ENCODE measurements around the gene ANKRD44. TPM values are rescaled to one million over a fixed set of nuclear protein-coding genes. Genes with fewer than 3 reads are reported as not detected.

ANKRD44 gene
- total RNA-seq, 1 donor from 2014 or later: 4.0 TPM

- peaks cover 6% of the 10 kb centered on the region for H3K9me3 Mint-ChIP-seq (ENCODE audit: low read depth)
- H3K27me3 Mint-ChIP-seq: no peaks in the 10 kb centered on the region
- no peak for TF ChIP-seq CTCF (IDR thresholded peaks at IDR 0.05; ENCODE audit: unreplicated experiment)
- DNase-seq (ENCODE audit: low spot score, unreplicated experiment): no peak
- H3K4me1 Mint-ChIP-seq (ENCODE audit: low read depth): peaks cover 5% of the 10 kb centered on the region
- H3K4me3 Mint-ChIP-seq (ENCODE audit: low read depth): no peak overlapping the region
- H3K27ac Mint-ChIP-seq: no peak overlapping the region
- no peaks in the 10 kb centered on the region for H3K36me3 Mint-ChIP-seq (ENCODE audit: insufficient read depth)
These were observed 152.6 kb downstream of the ANKRD44 start for GRCh38 chr2:197157879-197158537.

DNA sequence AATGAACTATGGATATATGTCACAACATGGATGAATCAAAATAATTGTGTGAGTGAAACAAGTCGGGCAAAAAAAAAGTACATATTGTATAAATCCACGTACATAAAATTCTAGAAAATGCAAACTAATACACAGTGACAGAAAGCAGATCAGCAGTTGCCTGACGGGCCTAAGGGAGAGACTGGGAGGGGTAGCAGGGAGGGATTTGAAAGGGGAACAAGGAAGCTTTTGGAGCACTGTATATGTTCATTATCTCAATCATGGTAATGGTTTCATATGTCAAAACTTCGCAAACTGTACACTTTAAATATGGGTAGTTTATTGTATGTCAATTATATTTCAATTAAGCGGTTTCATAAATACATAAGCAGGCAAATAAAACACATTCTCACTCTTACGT, 153.8 kb downstream of the ANKRD44 start:
- H3K9me3 Mint-ChIP-seq (ENCODE audit: low read depth): peaks cover 6% of the 10 kb centered on the region
- no peaks in the 10 kb centered on the region for H3K27me3 Mint-ChIP-seq
- no peak for DNase-seq (ENCODE audit: low spot score, unreplicated experiment)
- no peak overlapping the region for H3K27ac Mint-ChIP-seq
- TF ChIP-seq CTCF (IDR thresholded peaks at IDR 0.05; ENCODE audit: unreplicated experiment): no peak
- H3K36me3 Mint-ChIP-seq (ENCODE audit: insufficient read depth): no peaks in the 10 kb centered on the region
- H3K4me3 Mint-ChIP-seq (ENCODE audit: low read depth): no peak overlapping the region
- H3K4me1 Mint-ChIP-seq (ENCODE audit: low read depth): peaks cover 5% of the 10 kb centered on the region

- Mint-ChIP-seq H3K9me3 (ENCODE audit: low read depth) (peaks cover 6% of the 10 kb centered on the region), H3K36me3 (ENCODE audit: insufficient read depth) (no peaks in the 10 kb centered on the region), H3K4me1 (ENCODE audit: low read depth) (no peaks in the 10 kb centered on the region), H3K4me3 (ENCODE audit: low read depth) (no peak overlapping the region), H3K27me3 (no peaks in the 10 kb centered on the region), H3K27ac (no peak overlapping the region)
- TF ChIP-seq CTCF (IDR thresholded peaks at IDR 0.05; ENCODE audit: unreplicated experiment): no peak
- DNase-seq (ENCODE audit: low spot score, unreplicated experiment): no peak
These were observed 157.9 kb downstream of the ANKRD44 start for GRCh38 chr2:197152451-197153228.

GRCh38 chr2:197149546-197149945, 161.0 kb downstream of the ANKRD44 start:
- no peaks in the 10 kb centered on the region for H3K36me3 Mint-ChIP-seq (ENCODE audit: insufficient read depth)
- peaks cover 2% of the 10 kb centered on the region for H3K4me1 Mint-ChIP-seq (ENCODE audit: low read depth)
- H3K27me3 Mint-ChIP-seq: no peaks in the 10 kb centered on the region
- no peaks in the 10 kb centered on the region for H3K9me3 Mint-ChIP-seq (ENCODE audit: low read depth)
- TF ChIP-seq CTCF (IDR thresholded peaks at IDR 0.05; ENCODE audit: unreplicated experiment): no peak
- no peak for DNase-seq (ENCODE audit: low spot score, unreplicated experiment)
- no peak overlapping the region for H3K4me3 Mint-ChIP-seq (ENCODE audit: low read depth)
- no peak overlapping the region for H3K27ac Mint-ChIP-seq

- no peak overlapping the region for H3K4me3 Mint-ChIP-seq (ENCODE audit: low read depth)
- no peaks in the 10 kb centered on the region for H3K9me3 Mint-ChIP-seq (ENCODE audit: low read depth)
- no peaks in the 10 kb centered on the region for H3K27me3 Mint-ChIP-seq
- H3K4me1 Mint-ChIP-seq (ENCODE audit: low read depth): peaks cover 2% of the 10 kb centered on the region
- no peaks in the 10 kb centered on the region for H3K36me3 Mint-ChIP-seq (ENCODE audit: insufficient read depth)
- no peak overlapping the region for H3K27ac Mint-ChIP-seq
- DNase-seq (ENCODE audit: low spot score, unreplicated experiment): no peak
- no peak for TF ChIP-seq CTCF (IDR thresholded peaks at IDR 0.05; ENCODE audit: unreplicated experiment)
These were observed 162.2 kb downstream of the ANKRD44 start for GRCh38 chr2:197148401-197148800.
